NCI-H2171 treated with DMSO at 0.1 percent for 48 hours (cell line): ENCODE results near the gene GPD1.

ENCODE experiments used
- DNase-seq: peaks from one replicate; lab custom pipeline; 2025; lab: John Stamatoyannopoulos, UW

The GPD1 gene

GRCh38 chr12:50103767-50104321, at the start of gene GPD1:
GPD1 (plus strand) TSS chr12:50104008; CDS start chr12:50104051, 43 bp downstream.
- peak; percentile 89 for DNase-seq

- peak; percentile 94 for DNase-seq
These were observed 47.8 kb upstream of the GPD1 start for GRCh38 chr12:50055831-50056638.

DNA sequence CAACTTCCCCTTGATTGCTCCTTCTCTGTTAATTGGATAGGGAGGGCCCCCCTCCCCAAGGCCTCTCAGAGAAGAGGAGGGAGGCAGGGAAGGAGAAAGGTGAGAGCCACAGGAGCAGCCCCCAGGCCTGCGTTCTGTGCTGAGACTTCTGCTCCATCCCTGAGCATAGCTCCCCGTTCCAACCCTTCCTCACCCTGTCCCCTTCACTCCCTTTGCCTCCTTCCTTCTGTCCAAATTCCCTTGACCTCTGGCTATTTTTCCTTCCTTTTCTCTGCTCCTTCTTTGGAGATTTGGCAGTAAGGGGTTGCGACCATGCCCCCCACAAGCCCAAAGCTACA, 47.2 kb upstream of the GPD1 start:
- DNase-seq, result no peak

GRCh38 chr12:50057000-50057841, 46.6 kb upstream of the GPD1 start, which contains the start of gene ASIC1:
ASIC1 (plus strand) TSS chr12:50057596; CDS start chr12:50058767, 1,171 bp downstream.
- DNase-seq, result peak; percentile 91

DNA sequence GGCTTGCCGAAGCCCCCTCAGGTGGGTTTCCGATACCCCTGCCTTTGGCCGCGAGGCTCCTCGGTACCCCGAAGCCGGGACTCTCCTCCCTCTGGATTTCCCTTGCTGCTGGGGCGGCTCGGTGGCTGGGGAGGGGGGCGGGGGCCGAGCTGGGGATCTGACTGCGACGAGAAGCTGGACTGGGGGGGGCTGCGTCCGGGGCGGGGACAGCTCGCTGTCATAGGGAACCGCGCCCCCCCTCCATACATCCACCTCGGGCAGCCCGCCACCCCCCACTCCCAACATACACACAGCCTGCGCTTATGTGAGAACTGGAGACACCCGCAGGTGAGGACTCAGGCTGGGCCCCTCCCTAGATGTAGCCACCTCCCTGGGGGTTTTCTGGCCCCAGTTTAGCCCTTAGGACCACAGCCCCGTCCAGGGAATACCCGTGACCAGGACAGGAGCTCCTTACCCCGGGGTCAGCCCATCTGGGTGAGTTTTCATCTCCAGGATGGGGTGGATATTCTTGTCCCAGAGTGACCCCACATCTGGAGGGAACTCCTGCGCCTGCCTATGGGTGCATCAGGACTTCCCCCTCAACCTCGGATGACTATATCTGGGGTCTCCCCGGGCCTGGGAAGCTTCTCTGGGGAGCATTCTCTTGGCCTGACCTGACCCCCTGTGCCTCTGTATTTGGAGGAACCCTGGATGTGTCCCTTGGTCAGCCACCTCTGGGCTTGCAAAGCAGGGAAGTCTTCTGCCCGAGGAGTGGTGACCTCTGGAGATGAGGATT, 45.7 kb upstream of the GPD1 start:
- DNase-seq, result no peak

GRCh38 chr12:50058743-50059312, 45.0 kb upstream of the GPD1 start:
- DNase-seq, result no peak

- no peak for DNase-seq
These were observed 44.2 kb upstream of the GPD1 start for GRCh38 chr12:50059440-50060119.

GRCh38 chr12:50060120-50060468, 43.7 kb upstream of the GPD1 start:
- DNase-seq, result no peak

DNA sequence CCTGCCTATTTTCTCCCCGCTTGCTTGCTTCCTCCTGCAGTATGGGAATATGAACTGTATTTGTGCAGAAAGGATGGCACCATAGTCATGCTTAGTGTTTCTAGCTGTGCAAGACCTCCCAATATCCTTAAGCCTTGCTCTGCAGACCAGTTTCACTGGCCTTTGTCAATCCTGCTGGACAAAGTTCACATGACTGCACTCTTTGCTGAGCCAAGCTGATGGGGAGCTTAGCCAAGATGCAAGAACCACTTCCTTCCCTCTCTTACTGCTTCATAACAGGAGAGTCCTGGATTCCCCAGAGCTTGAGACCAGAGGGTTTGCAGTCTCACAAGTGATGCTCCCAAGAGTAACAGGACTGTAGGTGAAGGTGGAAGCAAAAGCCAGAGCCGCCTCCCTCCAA, 42.6 kb upstream of the GPD1 start:
- no peak for DNase-seq

DNA sequence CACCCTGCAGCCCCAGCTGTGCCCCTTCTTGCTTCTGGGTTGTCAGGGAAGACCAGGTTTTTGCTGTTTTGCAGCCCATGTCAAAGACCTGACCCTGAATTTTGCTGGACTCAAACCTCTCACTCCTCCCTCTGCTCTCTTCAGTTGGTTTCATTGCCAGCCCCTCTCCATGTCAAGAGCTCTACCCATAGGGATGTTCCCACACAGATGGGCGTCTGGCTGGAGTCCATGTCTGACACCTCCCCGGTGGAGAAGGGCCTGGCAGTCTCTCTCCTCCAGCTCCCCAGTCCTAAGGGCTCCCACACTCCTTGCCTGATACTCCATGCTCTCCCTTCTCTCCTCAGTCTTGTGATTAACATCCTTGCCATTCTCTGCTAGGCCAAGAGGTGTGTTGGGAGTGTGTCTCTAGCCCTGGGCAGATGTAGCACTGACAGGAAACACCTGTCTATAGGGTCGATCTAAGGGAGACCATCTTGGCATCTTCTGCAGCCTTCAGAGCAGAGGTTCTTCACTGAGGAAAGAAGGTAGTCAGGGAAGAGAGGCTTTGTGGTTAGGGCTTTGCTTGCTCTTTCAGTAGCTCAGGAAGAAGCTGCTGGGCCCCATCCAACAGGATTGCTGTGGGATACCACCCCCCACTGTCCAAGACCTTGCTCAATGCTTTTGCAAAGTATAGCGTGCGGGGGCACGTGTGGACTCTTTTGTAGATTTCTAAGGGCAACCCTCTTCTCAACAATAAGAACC, 41.7 kb upstream of the GPD1 start:
- no peak for DNase-seq

DNA sequence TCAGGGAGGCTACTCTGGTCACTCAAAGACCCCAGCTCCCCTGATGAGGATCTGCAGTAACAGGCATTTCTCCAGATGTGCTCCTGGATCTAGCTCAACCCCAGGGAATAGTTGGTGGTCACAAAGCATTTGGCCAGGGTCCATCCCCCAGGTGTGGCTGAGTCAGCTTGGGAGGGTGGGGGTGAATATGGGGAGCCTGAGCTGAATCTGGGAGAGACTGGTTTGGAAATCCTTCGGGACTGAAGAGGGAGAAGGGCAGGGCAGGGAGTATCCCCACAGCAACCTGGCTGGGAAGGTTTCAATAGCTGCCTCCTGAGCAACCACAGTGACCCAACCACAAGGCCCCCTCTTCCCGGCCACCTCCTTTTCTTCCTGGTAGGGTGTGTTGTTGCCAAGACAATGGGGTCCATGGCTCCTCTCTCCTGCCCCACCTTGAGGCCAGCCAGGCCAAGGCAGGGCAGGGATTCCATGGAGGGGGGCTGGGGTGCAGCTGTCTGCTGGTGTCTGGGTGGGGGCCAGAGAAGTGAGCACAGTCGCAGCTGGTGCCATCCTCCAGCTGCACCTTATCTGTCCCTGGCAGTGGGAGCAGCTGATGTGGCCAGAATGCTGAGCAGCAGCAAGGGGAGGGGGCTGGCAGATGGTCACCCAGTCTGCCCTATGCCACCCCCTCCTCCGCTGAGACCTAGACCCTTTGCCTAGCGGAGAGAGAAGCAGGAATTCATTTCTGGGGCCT, 40.9 kb upstream of the GPD1 start:
- peak; percentile 30 for DNase-seq

DNA sequence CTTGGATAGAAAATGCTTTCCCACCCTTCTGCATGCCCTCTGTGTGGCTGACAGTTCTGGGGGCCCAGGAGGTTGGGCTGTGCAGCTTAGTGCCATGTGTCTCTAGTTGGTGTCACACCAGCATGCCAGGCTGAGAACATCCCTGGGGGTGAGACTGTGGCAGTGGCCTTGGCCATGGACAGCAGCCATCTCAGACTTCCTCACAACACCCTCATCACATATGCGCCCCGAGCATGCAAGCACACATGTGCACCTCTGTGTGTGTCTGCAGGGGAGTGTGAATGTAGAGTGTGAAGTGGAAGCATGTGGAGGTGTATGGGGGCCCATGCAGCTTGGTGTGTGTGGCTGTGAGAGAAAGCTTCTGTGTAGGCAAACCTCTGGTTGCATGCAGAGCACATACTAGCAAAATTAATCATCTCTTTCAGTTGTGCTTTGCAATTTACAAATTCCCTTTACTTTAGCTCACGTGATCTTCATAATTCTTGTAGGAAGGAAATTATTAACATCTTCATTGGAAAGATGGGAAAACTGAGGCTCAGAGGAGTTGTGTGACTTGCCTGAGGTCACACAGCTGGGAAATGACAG, 38.0 kb upstream of the GPD1 start:
- no peak for DNase-seq

- no peak for DNase-seq
These were observed 37.4 kb upstream of the GPD1 start for GRCh38 chr12:50066402-50066801.

DNA sequence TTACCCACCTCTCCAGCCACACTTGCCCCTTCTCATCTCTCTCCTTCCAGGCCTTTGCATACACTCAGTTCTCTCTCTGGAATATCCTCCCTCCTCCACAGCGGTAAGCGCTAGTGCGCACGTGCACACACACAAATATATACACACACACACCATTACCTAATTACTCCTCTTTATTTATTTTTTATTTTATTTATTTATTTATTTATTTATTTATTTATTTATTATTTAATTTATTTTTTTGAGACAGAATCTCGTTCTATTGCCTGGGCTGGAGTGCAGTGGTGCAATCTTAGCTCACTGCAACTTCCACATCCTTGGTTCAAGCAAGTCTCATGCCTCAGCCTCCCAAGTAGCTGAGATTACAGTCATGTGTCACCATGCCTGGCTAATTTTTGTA, 34.7 kb upstream of the GPD1 start:
- DNase-seq, result no peak

DNA sequence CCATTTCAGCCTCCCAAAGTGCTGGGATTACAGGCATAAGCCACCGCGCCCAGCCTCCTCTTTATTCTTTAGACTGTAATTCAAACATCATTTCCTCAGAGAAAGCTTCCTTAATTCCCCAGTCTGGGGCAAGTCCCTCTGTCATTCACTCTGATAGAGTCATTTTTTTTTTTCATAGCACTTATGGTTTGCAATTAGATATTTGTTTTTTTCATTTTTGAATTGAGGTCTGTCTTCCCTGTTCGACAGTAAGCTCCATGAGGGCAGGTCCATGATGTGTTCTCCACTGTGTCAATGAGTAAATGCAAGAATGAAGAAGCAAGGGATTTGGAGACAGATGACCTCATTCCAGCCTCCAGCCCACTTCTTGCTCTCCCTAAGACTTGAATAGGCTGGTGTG, 34.3 kb upstream of the GPD1 start:
- no peak for DNase-seq

GRCh38 chr12:50070314-50071060, 33.3 kb upstream of the GPD1 start:
- peak; percentile 81 for DNase-seq

- no peak for DNase-seq
These were observed 31.5 kb upstream of the GPD1 start for GRCh38 chr12:50072198-50072907.

DNA sequence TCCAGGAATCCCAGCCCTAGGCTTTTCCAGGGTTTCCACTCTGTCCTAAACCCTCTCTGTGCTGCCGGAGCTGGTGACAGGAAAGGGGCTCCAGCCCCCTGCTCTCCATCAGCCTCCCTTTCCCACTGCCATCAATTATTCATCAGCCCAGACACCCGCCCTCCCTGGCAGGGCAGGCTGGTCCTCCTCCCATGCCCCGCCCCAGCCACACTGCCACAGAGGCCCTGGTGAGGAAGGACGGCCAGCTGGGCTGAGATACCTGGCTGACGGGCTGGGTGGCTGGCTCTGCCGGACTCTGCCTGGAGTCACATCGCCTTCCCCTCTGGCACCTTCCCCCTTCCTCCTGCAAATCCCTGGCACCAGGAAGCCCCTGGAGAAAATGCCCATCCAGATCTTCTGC, 30.6 kb upstream of the GPD1 start:
- no peak for DNase-seq
